GM12872 (cell line): ENCODE measurements around the gene PRLH.

ENCODE experiments used
- TF ChIP-seq, protein P1 (sequence below): IDR thresholded peaks from 3 replicates; pipeline ENCODE4 v1.5.1; 2011; ENCODE audit warnings: low read depth, mild to moderate bottlenecking, low read length, moderate library complexity; ENCODE audit not compliant: insufficient read depth

The PRLH gene, protein sequence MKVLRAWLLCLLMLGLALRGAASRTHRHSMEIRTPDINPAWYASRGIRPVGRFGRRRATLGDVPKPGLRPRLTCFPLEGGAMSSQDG

DNA sequence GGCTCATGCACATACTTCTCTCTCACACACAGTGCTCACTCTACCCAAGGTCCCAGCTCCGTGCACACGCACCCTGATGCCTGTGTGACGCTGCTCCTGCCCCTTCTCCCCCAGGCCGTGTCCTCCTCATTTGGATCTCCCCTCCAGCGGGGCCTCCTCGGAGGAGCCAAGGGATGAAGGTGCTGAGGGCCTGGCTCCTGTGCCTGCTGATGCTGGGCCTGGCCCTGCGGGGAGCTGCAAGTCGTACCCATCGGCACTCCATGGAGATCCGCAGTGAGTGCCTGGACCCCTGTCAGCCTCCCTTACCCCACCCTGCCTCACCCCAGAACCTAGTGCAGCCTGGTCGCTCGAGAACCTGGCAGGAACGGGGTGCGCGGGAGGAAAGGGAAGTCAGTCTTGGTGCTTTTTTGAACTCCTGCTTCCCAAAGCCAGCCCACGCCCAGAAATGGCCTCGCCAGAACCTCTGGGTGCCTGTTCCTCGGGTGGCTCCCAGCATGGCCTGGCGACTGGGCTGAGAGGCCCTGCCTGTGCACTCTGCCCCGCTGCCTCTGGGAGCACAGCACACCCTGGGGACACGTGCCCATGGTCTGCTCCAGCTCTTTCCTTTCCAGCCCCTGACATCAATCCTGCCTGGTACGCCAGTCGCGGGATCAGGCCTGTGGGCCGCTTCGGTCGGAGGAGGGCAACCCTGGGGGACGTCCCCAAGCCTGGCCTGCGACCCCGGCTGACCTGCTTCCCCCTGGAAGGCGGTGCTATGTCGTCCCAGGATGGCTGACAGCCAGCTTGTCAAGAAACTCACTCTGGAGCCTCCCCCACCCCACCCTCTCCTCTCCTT, at the start of gene PRLH:
Gene PRLH (plus strand): TSS at position 174 of the 835 bp plus-strand sequence. CDS start 0 bp downstream, at position 174.
- TF ChIP-seq, protein P1, sequence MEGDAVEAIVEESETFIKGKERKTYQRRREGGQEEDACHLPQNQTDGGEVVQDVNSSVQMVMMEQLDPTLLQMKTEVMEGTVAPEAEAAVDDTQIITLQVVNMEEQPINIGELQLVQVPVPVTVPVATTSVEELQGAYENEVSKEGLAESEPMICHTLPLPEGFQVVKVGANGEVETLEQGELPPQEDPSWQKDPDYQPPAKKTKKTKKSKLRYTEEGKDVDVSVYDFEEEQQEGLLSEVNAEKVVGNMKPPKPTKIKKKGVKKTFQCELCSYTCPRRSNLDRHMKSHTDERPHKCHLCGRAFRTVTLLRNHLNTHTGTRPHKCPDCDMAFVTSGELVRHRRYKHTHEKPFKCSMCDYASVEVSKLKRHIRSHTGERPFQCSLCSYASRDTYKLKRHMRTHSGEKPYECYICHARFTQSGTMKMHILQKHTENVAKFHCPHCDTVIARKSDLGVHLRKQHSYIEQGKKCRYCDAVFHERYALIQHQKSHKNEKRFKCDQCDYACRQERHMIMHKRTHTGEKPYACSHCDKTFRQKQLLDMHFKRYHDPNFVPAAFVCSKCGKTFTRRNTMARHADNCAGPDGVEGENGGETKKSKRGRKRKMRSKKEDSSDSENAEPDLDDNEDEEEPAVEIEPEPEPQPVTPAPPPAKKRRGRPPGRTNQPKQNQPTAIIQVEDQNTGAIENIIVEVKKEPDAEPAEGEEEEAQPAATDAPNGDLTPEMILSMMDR: no peak

- TF ChIP-seq, protein P1: no peak
Measured at GRCh38 chr2:237517163-237517562, 49.2 kb upstream of the PRLH start.

DNA sequence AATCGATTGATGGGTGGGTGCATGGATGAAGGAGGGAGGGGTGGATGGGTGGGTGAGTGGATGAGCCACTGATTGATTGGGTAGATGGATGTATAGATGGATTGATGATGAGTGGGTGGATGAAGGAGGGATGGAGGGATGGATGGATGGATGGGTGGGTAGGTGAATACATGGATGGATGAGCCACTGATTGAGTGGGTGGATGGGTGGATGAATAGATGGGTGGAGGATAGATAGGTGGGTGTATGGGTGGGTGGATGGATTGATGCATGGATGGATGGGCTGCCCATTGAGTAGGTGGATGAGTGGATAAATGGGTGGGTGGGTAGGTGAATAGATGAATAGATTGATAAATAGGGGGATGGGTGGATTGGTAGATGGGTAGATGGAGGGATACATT, 48.4 kb upstream of the PRLH start:
- TF ChIP-seq, protein P1: no peak

- TF ChIP-seq, protein P1: no peak
Measured at GRCh38 chr2:237519506-237520245, 46.7 kb upstream of the PRLH start.

DNA sequence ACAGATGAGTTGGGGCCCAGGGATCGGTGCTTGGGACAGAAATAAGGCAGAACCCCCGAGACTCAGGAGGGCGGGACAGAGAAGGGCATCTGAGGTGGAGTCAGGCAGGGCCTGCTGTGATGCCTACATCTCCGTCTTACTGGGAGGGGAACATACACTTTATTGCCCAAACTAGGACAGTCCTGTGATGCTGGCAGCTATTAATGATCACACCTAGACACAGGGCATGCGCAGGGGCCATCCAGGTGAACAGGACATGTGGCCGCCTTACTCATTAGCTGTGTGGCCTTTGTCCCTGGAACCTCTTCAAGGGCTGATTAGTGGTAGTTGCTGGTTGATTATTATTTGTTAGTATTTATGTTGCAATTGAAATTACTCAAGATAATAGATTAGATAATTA, 46.1 kb upstream of the PRLH start:
- TF ChIP-seq, protein P1: no peak

DNA sequence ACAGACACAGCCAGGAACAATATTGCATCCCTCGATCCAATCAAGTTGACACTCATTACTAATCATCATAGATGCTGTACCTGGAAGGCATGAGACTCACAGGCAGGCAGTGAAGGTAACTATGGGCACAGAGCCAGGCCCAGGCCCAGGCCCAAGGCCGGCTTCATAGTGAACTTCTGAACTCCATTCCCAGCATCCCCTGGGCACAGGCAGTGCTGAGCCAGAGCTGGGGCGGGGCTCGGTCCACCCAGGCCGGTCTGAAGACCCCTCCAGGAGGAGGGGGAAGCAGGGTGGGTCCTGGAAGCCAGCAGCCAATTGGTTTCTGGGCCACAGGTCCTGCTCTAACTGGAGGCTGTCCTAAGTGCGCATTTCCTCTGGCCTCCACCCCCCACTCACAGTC, 41.7 kb upstream of the PRLH start:
- TF ChIP-seq, protein P1: no peak

DNA sequence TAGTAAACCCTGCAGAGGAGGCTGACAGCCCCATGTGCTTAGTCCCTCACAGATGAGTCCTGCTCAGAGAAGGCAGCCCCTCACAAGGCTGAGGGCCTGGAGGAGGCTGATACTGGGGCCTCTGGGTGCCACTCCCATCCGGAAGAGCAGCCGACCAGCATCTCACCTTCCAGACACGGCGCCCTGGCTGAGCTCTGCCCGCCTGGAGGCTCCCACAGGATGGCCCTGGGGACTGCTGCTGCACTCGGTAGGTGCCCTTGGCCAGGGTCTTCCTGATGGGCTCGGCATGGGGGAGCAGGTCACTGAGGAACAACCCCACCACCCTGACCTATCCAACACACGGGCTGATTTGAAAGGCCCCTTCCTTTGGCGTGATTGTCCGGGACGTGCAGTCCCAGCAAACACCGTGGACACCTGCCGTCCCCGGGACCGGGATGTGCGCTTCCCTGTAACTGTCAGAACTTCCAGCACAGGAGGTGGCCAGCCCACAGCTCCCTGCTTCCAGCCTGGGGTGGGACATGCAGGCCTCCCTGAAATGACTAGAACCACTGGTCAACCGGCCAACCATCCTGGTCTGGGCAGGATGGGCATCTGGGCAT, 40.7 kb upstream of the PRLH start:
- TF ChIP-seq, protein P1: no peak
